ENCODE results near the gene MBLAC2. TPM values are rescaled to one million over a fixed set of nuclear protein-coding genes. Genes with fewer than 3 reads are reported as not detected.

Gene MBLAC2
- total and polyA plus RNA-seq, 2 donors (not counting 1 experiment from before 2014, with no cell fraction given): 3.0 to 4.0 TPM

- Histone ChIP-seq H3K4me1 (ENCODE audit: control insufficient read depth, extremely low read depth, insufficient read depth, low read length) (no peaks in the 10 kb centered on the region), H3K9ac (ENCODE audit: insufficient read depth, low read length) (no peak overlapping the region), H3K4me2 (ENCODE audit: extremely low read depth, insufficient read depth, low read length) (peak overlapping the region; percentile 89), H2AFZ (ENCODE audit: low read length) (no peak overlapping the region), H3K9me3 (ENCODE audit: control insufficient read depth, insufficient read depth, low read depth, low read length) (no peaks in the 10 kb centered on the region), H4K20me1 (ENCODE audit: control insufficient read depth, extremely low read depth, insufficient read depth, low read length) (no peaks in the 10 kb centered on the region), H3K36me3 (ENCODE audit: control insufficient read depth, insufficient read depth, low read length) (no peaks in the 10 kb centered on the region), H3K27me3 (ENCODE audit: control insufficient read depth, insufficient read depth, low read length) (no peaks in the 10 kb centered on the region), H3K4me3 (replicated peaks in 1 of 4; ENCODE audit: control extremely low read depth in 1 of 4, insufficient read depth in 1 of 4, low read depth in 3 of 4, low read length in 4 of 4) (peak overlapping the region in 2 of 4 experiments; percentile 77 to 90), H3K27ac (ENCODE audit: insufficient read depth, low read length) (no peak overlapping the region), H3K79me2 (ENCODE audit: control insufficient read depth, insufficient read depth, low read length) (peaks cover 9% of the 10 kb centered on the region)
- no peak for TF ChIP-seq CTCF (conservative IDR thresholded peaks at IDR 0.05 in 1 of 2, IDR thresholded peaks at IDR 0.05 in 1 of 2; ENCODE audit: low read depth in 1 of 2, low read length in 2 of 2)
- TF ChIP-seq EZH2 (IDR thresholded peaks at IDR 0.05; ENCODE audit: low read length, missing control alignments): no peak
- DNase-seq (ENCODE audit: low read depth in 2 of 2): no peak
Observed at GRCh38 chr5:90475436-90475980, 937 bp upstream of the MBLAC2 start.

DNA sequence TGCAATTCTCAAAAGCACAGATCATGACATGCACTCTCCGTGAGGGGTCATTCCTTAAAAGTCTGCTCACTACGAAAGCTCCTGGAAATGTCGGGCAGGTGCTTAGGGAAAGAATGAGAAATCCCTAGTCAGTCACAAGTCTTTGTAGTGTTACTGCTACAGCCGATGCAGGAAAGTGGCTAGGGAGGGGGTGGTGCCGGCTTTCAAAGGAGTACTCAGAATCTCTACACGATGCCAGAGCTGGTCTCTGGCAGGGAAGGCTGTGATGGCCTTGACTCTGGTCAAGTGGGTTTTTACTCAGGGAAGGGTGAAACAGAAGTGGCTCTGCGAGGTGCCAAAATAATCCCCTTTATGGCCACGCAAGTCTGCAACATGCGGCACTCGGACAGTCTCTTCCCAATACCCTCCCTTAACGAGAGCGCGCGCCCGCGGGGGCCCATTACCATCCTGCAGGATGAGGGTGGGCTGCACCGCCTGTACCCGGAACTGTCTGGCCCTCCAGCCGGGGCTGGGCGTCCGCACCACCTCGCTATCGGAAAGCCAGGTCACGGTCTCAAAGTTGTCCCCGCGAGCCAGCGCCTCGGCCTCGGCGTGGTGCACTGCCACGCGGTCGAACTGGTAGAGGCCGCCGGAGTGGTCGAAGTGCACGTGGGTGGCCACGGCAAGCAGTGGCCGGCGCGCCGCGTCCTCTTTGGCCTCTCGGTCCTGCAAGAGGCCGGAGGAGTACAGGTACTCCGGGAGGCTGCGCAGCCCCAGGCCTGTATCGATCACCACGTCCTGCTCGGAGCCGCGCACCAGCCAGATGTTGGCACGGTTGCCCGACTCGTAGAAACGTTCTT, 956 bp downstream of the MBLAC2 start:
- Histone ChIP-seq H3K9ac (ENCODE audit: insufficient read depth, low read length) (peak overlapping the region; percentile 66), H3K4me1 (ENCODE audit: control insufficient read depth, extremely low read depth, insufficient read depth, low read length) (no peaks in the 10 kb centered on the region), H3K27ac (ENCODE audit: insufficient read depth, low read length) (peak overlapping the region; percentile 62), H3K36me3 (ENCODE audit: control insufficient read depth, insufficient read depth, low read length) (no peaks in the 10 kb centered on the region), H3K4me2 (ENCODE audit: extremely low read depth, insufficient read depth, low read length) (peak overlapping the region; percentile 94), H3K27me3 (ENCODE audit: control insufficient read depth, insufficient read depth, low read length) (no peaks in the 10 kb centered on the region), H3K79me2 (ENCODE audit: control insufficient read depth, insufficient read depth, low read length) (peaks cover 9% of the 10 kb centered on the region), H3K4me3 (replicated peaks in 1 of 4; ENCODE audit: control extremely low read depth in 1 of 4, insufficient read depth in 1 of 4, low read depth in 3 of 4, low read length in 4 of 4) (peak overlapping the region; percentile 77 to 90 (median 84)), H4K20me1 (ENCODE audit: control insufficient read depth, extremely low read depth, insufficient read depth, low read length) (no peaks in the 10 kb centered on the region), H2AFZ (ENCODE audit: low read length) (peak overlapping the region; percentile 96), H3K9me3 (ENCODE audit: control insufficient read depth, insufficient read depth, low read depth, low read length) (no peaks in the 10 kb centered on the region)
- TF ChIP-seq EZH2 (IDR thresholded peaks at IDR 0.05; ENCODE audit: low read length, missing control alignments) (no peak), CTCF (conservative IDR thresholded peaks at IDR 0.05 in 1 of 2, IDR thresholded peaks at IDR 0.05 in 1 of 2; ENCODE audit: low read depth in 1 of 2, low read length in 2 of 2) (no peak)
- peak; percentile 20 to 58 for DNase-seq (ENCODE audit: low read depth in 2 of 2)

- no peak overlapping the region for H3K27ac ChIP-seq (ENCODE audit: insufficient read depth, low read length)
- no peak for TF ChIP-seq CTCF (conservative IDR thresholded peaks at IDR 0.05 in 1 of 2, IDR thresholded peaks at IDR 0.05 in 1 of 2; ENCODE audit: low read depth in 1 of 2, low read length in 2 of 2)
- no peak for TF ChIP-seq EZH2 (IDR thresholded peaks at IDR 0.05; ENCODE audit: low read length, missing control alignments)
- no peaks in the 10 kb centered on the region for H3K36me3 ChIP-seq (ENCODE audit: control insufficient read depth, insufficient read depth, low read length)
- H3K4me3 ChIP-seq (replicated peaks in 1 of 4; ENCODE audit: control extremely low read depth in 1 of 4, insufficient read depth in 1 of 4, low read depth in 3 of 4, low read length in 4 of 4): peak overlapping the region; percentile 77 to 90 (median 84)
- no peak overlapping the region for H3K9ac ChIP-seq (ENCODE audit: insufficient read depth, low read length)
- H2AFZ ChIP-seq (ENCODE audit: low read length): no peak overlapping the region
- DNase-seq (ENCODE audit: low read depth in 2 of 2): peak in 1 of 2 donors; percentile 7
- peaks cover 9% of the 10 kb centered on the region for H3K79me2 ChIP-seq (ENCODE audit: control insufficient read depth, insufficient read depth, low read length)
- H3K4me2 ChIP-seq (ENCODE audit: extremely low read depth, insufficient read depth, low read length): peak overlapping the region; percentile 94
- H3K9me3 ChIP-seq (ENCODE audit: control insufficient read depth, insufficient read depth, low read depth, low read length): no peaks in the 10 kb centered on the region
- no peaks in the 10 kb centered on the region for H3K27me3 ChIP-seq (ENCODE audit: control insufficient read depth, insufficient read depth, low read length)
- no peaks in the 10 kb centered on the region for H3K4me1 ChIP-seq (ENCODE audit: control insufficient read depth, extremely low read depth, insufficient read depth, low read length)
- H4K20me1 ChIP-seq (ENCODE audit: control insufficient read depth, extremely low read depth, insufficient read depth, low read length): no peaks in the 10 kb centered on the region
Observed at GRCh38 chr5:90472783-90473395, 1.7 kb downstream of the MBLAC2 start.
